GM23338 (cell line): ENCODE results near the gene CCL20. TPM values are rescaled to one million over a fixed set of nuclear protein-coding genes. Genes with fewer than 3 reads are reported as not detected.
A peak's percentile ranks its signal among the peaks of the same experiment; 100 is the strongest.

Experiments used
- ATAC-seq: fragments of 200-7000 bp; cut with Tn5 transposase; 3 replicates; pipeline ENCODE4 v1.9.1; 2020
- DNase-seq: peaks from one replicate; pipeline ENCODE4 v3.0.0-alpha.2; 2015; ENCODE audit warnings: low spot score
- H2AFZ ChIP-seq: fragments of 200-600 bp; sonication (generic); 2 replicates; pipeline ENCODE4 v1.8.0; 2016; ENCODE audit warnings: antibody characterized with exemption, mild to moderate bottlenecking, moderate library complexity
- H3F3A ChIP-seq: fragments of 200-600 bp; sonication (generic); replicated peaks from 2 replicates; pipeline ENCODE4 v1.8.0; 2017; ENCODE audit warnings: antibody characterized with exemption, mixed run types, low read depth
- H3K27ac ChIP-seq: fragments of 200-600 bp; sonication (generic); 2 replicates; pipeline ENCODE4 v1.6.1; 2016; ENCODE audit warnings: low read depth
- H3K27me3 ChIP-seq: fragments of 200-600 bp; sonication (generic); 2 replicates; pipeline ENCODE4 v1.8.0; 2016; ENCODE audit warnings: mild to moderate bottlenecking, mixed run types, moderate library complexity; ENCODE audit not compliant: insufficient read depth
- H3K36me3 ChIP-seq: fragments of 200-600 bp; sonication (generic); 2 replicates; pipeline ENCODE4 v1.8.0; 2016; ENCODE audit warnings: mild to moderate bottlenecking; ENCODE audit not compliant: insufficient read depth
- H3K4me1 ChIP-seq: fragments of 200-600 bp; sonication (generic); 2 replicates; pipeline ENCODE4 v1.8.0; 2016; ENCODE audit warnings: mild to moderate bottlenecking, moderate library complexity; ENCODE audit not compliant: insufficient read depth
- H3K4me2 ChIP-seq: fragments of 200-600 bp; sonication (generic); 2 replicates; pipeline ENCODE4 v1.7.1; 2017; ENCODE audit warnings: mixed run types
- H3K4me3 ChIP-seq: fragments of 200-600 bp; sonication (generic); 2 replicates; pipeline ENCODE4 v1.6.1; 2016; ENCODE audit warnings: mixed run types
- H3K79me2 ChIP-seq: fragments of 200-600 bp; sonication (generic); replicated peaks from 2 replicates; pipeline ENCODE4 v1.8.0; 2017; ENCODE audit warnings: mild to moderate bottlenecking; ENCODE audit not compliant: insufficient read depth
- H3K9me2 ChIP-seq: fragments of 200-600 bp; sonication (generic); 2 replicates; pipeline ENCODE4 v1.8.0; 2017; ENCODE audit not compliant: insufficient read depth
- H4K20me1 ChIP-seq: fragments of 200-600 bp; sonication (generic); replicated peaks from 2 replicates; pipeline ENCODE4 v1.8.0; 2017; ENCODE audit warnings: mild to moderate bottlenecking; ENCODE audit not compliant: insufficient read depth
- H3K27ac Mint-ChIP-seq: 2 replicates; pipeline ENCODE4 v1.8.0; 2020; ENCODE audit warnings: inconsistent platforms, mild to moderate bottlenecking, moderate library complexity, mixed read lengths
- H3K27me3 Mint-ChIP-seq: 3 replicates; pipeline ENCODE4 v1.8.0; 2022; ENCODE audit warnings: low read depth, mild to moderate bottlenecking, moderate library complexity, mixed read lengths, inconsistent platforms; ENCODE audit not compliant: insufficient read depth, poor library complexity
- H3K36me3 Mint-ChIP-seq: 3 replicates; pipeline ENCODE4 v1.8.0; 2021; ENCODE audit warnings: low read depth, mild to moderate bottlenecking, inconsistent platforms, moderate library complexity, mixed read lengths
- H3K4me1 Mint-ChIP-seq: 3 replicates; pipeline ENCODE4 v1.8.0; 2020; ENCODE audit warnings: mild to moderate bottlenecking, inconsistent platforms, mixed read lengths
- H3K4me3 Mint-ChIP-seq: 3 replicates; pipeline ENCODE4 v1.8.0; 2021; ENCODE audit warnings: moderate library complexity, mild to moderate bottlenecking, inconsistent platforms, mixed read lengths
- H3K9me3 Mint-ChIP-seq: 3 replicates; pipeline ENCODE4 v1.8.0; 2020; ENCODE audit warnings: moderate library complexity, mild to moderate bottlenecking, inconsistent platforms, mixed read lengths
- CTCF ChIP-seq, 2 experiments: fragments of 200-600 bp in 1 of 2; sonication (generic) in 1 of 2; conservative IDR thresholded peaks; 2 replicates each; pipeline versions ENCODE4 v1.5.1 to v1.6.1; 2016 to 2017; ENCODE audit warnings: antibody characterized with exemption in 2 of 2, low read depth in 2 of 2, mild to moderate bottlenecking in 2 of 2, moderate library complexity in 1 of 2
- NANOG ChIP-seq: IDR thresholded peaks from 2 replicates; pipeline ENCODE4 v1.6.1; 2016; ENCODE audit warnings: antibody characterized with exemption, borderline replicate concordance
- POLR2AphosphoS5 ChIP-seq: IDR thresholded peaks from 2 replicates; pipeline ENCODE4 v1.6.1; 2016; ENCODE audit warnings: antibody characterized with exemption, low read depth
- ZNF331 ChIP-seq: fragments of 250-450 bp; sonication (Bioruptor Pico); IDR thresholded peaks from 2 replicates; pipeline ENCODE4 v1.5.0; 2020; ENCODE audit warnings: low read depth, mild to moderate bottlenecking, moderate library complexity
- ZNF462 ChIP-seq: fragments of 250-450 bp; sonication (Bioruptor Pico); IDR thresholded peaks from 2 replicates; pipeline ENCODE4 v1.5.0; 2020; ENCODE audit warnings: mild to moderate bottlenecking, moderate library complexity
- polyA plus RNA-seq: library from polyadenylated mRNA; unstranded; fragments of >200 nt; fragmentation: Nextera tagmentation; extraction: Ambion mirVana; gene quantifications from 2 replicates; pipeline ENCODE4 v1.2.1, GENCODE V29; 2016
- total RNA-seq: library from RNA; depleted of rRNA; stranded (reverse); fragments of >200 nt; shearing (Covaris generic); gene quantifications from 2 replicates; pipeline ENCODE4 v1.2.3, GENCODE V29; 2014

The CCL20 gene
- total and polyA plus RNA-seq, 2 experiments from 2014 or later, result not detected

GRCh38 chr2:227765788-227766372, 47.8 kb upstream of the CCL20 start (continued):
- TF ChIP-seq ZNF462 (CRISPR knock-in tag), result no peak

DNA sequence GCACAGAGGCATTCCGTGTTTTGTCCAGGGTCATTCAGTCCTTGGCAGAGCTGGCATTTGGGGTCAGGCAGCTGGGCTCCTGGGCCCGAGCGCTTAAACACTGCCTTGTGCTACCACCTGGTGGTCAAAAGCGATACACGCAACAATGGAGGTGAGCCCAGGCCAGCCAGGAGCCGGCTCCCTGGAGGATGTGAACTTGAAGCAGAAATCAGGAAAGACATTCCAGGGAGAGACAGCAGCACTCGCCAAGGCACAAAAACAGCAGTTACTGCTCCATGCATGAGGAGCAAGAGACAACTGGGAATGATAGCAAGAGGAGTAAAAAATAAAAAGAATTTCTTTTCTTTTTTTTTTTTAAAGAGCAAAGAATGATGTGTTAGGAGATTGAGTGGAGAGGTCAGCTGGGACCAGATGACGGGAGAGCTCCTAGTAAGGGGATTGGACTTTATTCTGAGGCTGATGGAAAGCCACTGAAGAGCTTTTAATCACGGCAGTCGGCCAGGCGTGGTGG, 47.2 kb upstream of the CCL20 start:
- no peak overlapping the region for H3K4me3 Mint-ChIP-seq
- H3K27me3 ChIP-seq, result no peaks in the 10 kb centered on the region
- no peaks in the 10 kb centered on the region for H3F3A ChIP-seq
- no peaks in the 10 kb centered on the region for H3K36me3 Mint-ChIP-seq
- H3K27me3 Mint-ChIP-seq, result peaks cover 8% of the 10 kb centered on the region
- ATAC-seq (peak; percentile 99), DNase-seq (peak; percentile 94)
- H4K20me1 ChIP-seq, result no peaks in the 10 kb centered on the region
- H3K4me2 ChIP-seq, result no peak overlapping the region
- H3K27ac Mint-ChIP-seq, result no peak overlapping the region
- H3K4me3 ChIP-seq, result no peak overlapping the region
- TF ChIP-seq CTCF (conservative IDR thresholded peaks at IDR 0.05; ENCODE audit: low read depth in 2 of 2), result peak; percentile 86 to 97
- no peak for TF ChIP-seq POLR2AphosphoS5
- TF ChIP-seq ZNF331, result no peak
- no peak for TF ChIP-seq NANOG
- no peak overlapping the region for H3K27ac ChIP-seq
- H3K9me2 ChIP-seq, result no peaks in the 10 kb centered on the region
- peaks cover 2% of the 10 kb centered on the region; the same call in 2 of the 3 replicates for H3K4me1 Mint-ChIP-seq
- H3K79me2 ChIP-seq, result no peaks in the 10 kb centered on the region
- H2AFZ ChIP-seq, result no peak overlapping the region
- no peaks in the 10 kb centered on the region for H3K4me1 ChIP-seq
- no peaks in the 10 kb centered on the region for H3K36me3 ChIP-seq
- H3K9me3 Mint-ChIP-seq, result no peaks in the 10 kb centered on the region
